Muscle layer of duodenum (tissue), 2 donors: ENCODE results near the gene SEZ6L.

ENCODE experiments used
- H3K27ac ChIP-seq: one replicate; pipeline ENCODE4 v1.7.0; 2013; ENCODE audit warnings: mild to moderate bottlenecking, low read length
- H3K27me3 ChIP-seq: one replicate; pipeline ENCODE4 v1.7.0; 2013; ENCODE audit warnings: low read depth, mild to moderate bottlenecking, control low read depth, low read length
- H3K36me3 ChIP-seq, 2 donors: one replicate each; pipeline ENCODE4 v1.7.0; 2013; ENCODE audit warnings: low read length in 2 of 2, control low read depth in 1 of 2, mild to moderate bottlenecking in 1 of 2; ENCODE audit not compliant: insufficient read depth in 2 of 2, control insufficient read depth in 1 of 2
- H3K4me1 ChIP-seq, 2 donors: one replicate each; pipeline ENCODE4 v1.7.0; 2013; ENCODE audit warnings: low read length in 2 of 2, mild to moderate bottlenecking in 2 of 2, control low read depth in 1 of 2, moderate library complexity in 1 of 2; ENCODE audit not compliant: insufficient read depth in 2 of 2, control insufficient read depth in 1 of 2
- H3K4me3 ChIP-seq, 2 donors: one replicate each; pipeline ENCODE4 v1.7.0; 2013; ENCODE audit warnings: low read length in 2 of 2, low read depth in 1 of 2, mild to moderate bottlenecking in 1 of 2
- H3K9me3 ChIP-seq, 2 donors: one replicate each; pipeline ENCODE4 v1.7.0; 2013; ENCODE audit warnings: low read length in 2 of 2, control low read depth in 1 of 2, mild to moderate bottlenecking in 1 of 2; ENCODE audit not compliant: control insufficient read depth in 1 of 2
- donor health status: healthy.

SEZ6L gene

DNA sequence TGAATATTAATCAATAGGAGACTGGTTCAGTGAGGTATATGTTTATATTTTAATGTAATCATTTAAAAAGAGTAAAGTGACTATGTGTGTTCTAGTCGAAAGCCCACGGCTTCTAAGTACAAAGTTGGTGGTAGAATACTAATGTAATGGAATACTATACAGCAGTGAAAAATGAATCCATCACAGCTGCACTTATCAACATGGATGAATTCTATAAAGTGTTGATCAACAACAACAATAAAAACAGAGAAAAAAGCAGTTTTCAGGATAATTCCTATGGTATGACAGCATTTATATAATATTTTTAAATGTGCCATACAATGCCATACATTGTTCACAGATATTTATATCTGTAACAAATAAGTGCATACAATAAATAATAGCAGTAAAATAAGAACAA, 114.1 kb downstream of the SEZ6L start:
- H3K4me3 ChIP-seq: no peak overlapping the region
- no peak overlapping the region for H3K27ac ChIP-seq
- no peaks in the 10 kb centered on the region for H3K36me3 ChIP-seq
- H3K27me3 ChIP-seq: no peaks in the 10 kb centered on the region
- no peaks in the 10 kb centered on the region for H3K9me3 ChIP-seq
- no peaks in the 10 kb centered on the region for H3K4me1 ChIP-seq

DNA sequence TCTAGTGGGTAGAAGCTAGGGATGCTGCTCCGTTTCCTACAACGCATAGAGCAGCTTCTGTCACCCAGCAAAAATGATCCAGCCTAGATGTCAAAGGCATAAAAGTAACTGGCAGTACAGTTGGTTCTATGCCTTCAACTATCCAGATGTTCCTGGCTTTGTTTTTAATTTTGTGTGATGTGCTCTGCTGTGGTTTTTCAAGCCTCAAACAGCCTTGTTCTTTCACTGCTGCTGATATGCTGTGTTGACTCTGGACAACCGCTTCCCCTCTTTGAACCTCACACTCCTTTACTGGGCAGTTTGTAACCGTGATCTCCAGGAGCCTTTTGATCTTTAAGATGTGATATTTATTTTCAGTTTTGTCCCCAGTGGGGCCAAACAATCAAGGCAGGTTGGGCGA, 116.4 kb downstream of the SEZ6L start:
- no peaks in the 10 kb centered on the region for H3K9me3 ChIP-seq
- H3K4me1 ChIP-seq: no peaks in the 10 kb centered on the region
- no peak overlapping the region for H3K4me3 ChIP-seq
- H3K27ac ChIP-seq: no peak overlapping the region
- no peaks in the 10 kb centered on the region for H3K36me3 ChIP-seq
- H3K27me3 ChIP-seq: no peaks in the 10 kb centered on the region

DNA sequence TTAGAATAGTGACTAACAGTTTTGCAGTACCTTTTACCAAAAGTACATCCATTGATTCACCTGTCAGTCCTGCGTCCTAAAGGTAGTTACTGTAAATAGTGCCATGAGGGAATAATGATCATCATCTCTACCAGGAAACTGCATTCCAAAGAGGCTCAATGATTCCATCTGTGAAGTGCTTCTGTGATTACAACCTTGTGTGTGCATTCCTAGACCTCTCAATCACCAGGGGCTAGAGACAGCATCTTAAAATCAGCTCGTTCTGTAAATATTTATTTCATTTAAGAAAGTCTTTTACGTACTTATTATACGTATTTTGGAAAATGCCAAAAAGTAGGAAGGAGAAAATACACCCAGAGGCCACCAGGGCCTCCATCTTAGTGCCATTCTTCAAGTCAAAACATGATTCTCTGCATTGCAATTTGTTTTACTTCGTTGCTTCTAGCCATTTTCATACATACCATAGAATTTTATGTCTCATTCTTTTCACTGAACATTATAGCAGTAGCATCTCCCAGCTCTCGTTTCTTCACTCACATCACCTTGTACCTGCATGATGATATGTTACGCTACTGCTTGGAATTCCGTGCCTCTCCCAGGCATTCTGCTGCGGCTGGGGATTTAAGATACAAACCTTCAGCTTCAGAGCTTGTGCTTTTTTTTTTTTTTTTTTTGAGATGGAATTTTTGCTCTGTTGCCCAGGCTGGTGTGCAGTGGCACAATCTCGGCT, 117.0 kb downstream of the SEZ6L start:
- no peaks in the 10 kb centered on the region for H3K36me3 ChIP-seq
- no peak overlapping the region for H3K4me3 ChIP-seq
- no peak overlapping the region for H3K27ac ChIP-seq
- no peaks in the 10 kb centered on the region for H3K9me3 ChIP-seq
- no peaks in the 10 kb centered on the region for H3K4me1 ChIP-seq
- no peaks in the 10 kb centered on the region for H3K27me3 ChIP-seq

DNA sequence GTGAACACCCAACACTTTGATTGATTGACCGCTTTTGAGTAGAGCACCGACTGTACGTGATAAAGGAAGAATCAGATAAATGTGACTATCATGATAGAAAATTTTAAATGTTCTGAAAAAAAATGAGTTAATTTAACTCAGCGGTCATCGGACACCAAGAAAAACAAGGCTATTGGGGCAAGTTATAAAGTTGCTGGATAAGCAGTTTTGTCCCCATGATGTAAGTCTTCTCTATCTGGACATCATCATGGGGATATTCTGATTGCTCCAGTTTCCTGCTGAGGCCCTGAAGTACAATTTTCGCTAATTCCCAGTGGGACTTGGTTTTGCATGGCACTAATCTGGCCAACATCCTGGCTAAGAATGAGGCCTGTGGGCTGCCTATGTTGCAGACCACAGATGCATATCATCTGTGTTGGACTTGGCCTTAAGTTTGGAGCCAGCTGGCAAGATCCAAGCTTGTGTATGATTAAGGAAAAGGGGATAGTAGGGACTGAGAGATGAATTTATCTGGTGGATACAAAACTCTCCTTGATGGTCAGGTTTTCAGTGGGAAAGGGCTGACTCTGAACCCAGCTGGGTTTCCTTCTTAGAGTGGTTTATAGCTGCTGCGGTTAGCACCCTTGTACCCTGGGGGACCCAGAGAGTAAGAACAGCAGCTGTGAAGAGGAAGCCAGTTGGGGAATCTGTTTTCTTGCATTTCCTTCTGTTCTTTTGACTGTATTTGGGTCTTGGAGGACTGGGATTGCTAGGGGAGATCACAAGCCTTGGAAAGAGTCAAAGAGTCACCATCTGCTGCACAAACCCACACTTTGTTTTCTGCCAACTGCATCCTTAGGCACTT, 118.3 kb downstream of the SEZ6L start:
- Histone ChIP-seq H3K4me3 (no peak overlapping the region), H3K4me1 (no peaks in the 10 kb centered on the region), H3K27me3 (no peaks in the 10 kb centered on the region), H3K27ac (no peak overlapping the region), H3K9me3 (no peaks in the 10 kb centered on the region), H3K36me3 (no peaks in the 10 kb centered on the region)

DNA sequence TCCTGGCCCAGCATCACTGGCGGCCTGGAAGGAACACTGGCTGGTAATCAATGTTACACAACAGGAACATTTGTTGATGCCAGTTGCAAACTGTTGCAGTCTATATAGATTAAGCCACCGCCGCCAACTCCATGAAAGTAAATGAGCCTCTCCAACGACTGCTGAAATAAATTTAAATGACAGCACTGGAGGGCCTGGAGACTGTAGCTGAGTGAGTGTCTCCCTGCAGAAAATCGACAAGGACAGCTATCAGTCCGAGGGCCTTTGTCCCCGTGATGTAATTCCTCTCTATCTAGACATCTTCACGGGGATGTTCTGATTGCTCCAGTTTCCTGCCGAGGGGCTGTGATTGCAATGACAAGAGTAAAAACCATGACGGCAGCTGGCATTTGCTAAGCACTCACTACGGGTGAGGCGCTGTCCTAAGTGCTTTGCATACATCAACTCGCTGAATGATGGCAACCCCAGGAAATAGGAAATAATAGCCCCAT, 120.4 kb downstream of the SEZ6L start:
- Histone ChIP-seq H3K27me3 (no peaks in the 10 kb centered on the region), H3K4me1 (no peaks in the 10 kb centered on the region), H3K4me3 (no peak overlapping the region), H3K9me3 (no peaks in the 10 kb centered on the region), H3K27ac (no peak overlapping the region), H3K36me3 (no peaks in the 10 kb centered on the region)

DNA sequence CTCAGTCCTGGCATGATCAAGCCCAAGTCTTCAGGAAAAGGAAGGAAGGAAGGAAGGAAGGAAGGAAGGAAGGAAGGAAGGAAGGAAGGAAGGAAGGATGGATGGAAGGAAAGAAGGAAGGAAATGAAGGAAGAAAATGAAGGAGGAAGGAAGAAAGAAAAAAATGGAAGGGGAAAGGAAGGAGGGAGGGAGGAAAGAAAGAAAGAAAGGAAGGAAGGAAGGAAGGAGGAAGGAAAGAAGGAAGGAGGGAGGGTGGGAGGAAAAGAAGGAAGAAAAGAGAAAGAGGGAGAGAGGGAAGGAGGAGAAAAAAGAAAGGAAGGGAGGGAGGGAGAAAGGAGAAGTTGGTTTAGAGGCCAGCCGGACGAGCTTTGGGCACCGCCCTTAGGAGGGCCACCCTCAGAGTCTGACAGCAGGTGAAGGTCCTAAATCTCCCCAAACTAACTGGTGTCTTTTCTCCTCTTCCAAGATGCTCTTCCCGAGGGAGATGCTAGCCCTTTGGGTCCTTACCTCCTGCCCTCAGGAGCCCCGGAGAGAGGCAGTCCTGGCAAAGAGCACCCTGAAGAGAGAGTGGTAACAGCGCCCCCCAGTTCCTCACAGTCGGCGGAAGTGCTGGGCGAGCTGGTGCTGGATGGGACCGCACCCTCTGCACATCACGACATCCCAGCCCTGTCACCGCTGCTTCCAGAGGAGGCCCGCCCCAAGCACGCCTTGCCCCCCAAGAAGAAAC, 122.8 kb downstream of the SEZ6L start:
- H3K27ac ChIP-seq: no peak overlapping the region
- H3K9me3 ChIP-seq: no peaks in the 10 kb centered on the region
- no peaks in the 10 kb centered on the region for H3K4me1 ChIP-seq
- H3K4me3 ChIP-seq: no peak overlapping the region
- no peaks in the 10 kb centered on the region for H3K36me3 ChIP-seq
- no peaks in the 10 kb centered on the region for H3K27me3 ChIP-seq

DNA sequence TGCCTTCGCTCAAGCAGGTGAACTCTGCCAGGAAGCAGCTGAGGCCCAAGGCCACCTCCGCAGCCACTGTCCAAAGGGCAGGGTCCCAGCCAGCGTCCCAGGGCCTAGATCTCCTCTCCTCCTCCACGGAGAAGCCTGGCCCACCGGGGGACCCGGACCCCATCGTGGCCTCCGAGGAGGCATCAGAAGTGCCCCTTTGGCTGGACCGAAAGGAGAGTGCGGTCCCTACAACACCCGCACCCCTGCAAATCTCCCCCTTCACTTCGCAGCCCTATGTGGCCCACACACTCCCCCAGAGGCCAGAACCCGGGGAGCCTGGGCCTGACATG, 123.4 kb downstream of the SEZ6L start:
- Histone ChIP-seq H3K9me3 (no peaks in the 10 kb centered on the region), H3K36me3 (no peaks in the 10 kb centered on the region), H3K4me3 (no peak overlapping the region), H3K27me3 (no peaks in the 10 kb centered on the region), H3K27ac (no peak overlapping the region), H3K4me1 (no peaks in the 10 kb centered on the region)

DNA sequence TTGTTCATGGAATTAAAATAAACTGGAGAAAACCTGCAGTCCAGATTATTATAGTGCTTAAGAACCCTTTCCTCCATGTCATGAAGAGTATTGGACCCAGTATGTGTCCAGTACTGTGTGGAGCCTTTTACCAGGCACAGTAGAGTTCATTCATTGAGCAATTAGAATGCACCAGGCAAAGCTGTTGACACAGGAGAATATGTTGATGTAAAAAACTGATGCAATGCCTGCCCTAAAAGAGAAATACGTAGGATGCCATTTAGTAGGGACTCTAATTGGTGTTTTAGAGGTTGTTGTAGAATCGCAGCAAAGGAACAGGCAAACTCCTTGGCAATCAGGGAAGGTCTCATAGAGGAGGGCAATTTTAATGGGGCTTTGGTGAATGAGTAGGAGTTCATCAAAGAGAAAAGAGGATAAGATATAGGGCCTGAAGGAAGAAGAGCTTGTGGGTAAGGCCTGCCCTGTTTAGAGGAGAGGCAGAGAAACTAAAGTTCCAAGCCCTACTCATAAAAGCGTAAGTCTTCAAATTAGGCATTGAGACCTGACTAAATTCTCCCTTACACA, 126.4 kb downstream of the SEZ6L start:
- Histone ChIP-seq H3K4me3 (no peak overlapping the region), H3K36me3 (no peaks in the 10 kb centered on the region), H3K27me3 (no peaks in the 10 kb centered on the region), H3K27ac (no peak overlapping the region), H3K4me1 (no peaks in the 10 kb centered on the region), H3K9me3 (no peaks in the 10 kb centered on the region)

DNA sequence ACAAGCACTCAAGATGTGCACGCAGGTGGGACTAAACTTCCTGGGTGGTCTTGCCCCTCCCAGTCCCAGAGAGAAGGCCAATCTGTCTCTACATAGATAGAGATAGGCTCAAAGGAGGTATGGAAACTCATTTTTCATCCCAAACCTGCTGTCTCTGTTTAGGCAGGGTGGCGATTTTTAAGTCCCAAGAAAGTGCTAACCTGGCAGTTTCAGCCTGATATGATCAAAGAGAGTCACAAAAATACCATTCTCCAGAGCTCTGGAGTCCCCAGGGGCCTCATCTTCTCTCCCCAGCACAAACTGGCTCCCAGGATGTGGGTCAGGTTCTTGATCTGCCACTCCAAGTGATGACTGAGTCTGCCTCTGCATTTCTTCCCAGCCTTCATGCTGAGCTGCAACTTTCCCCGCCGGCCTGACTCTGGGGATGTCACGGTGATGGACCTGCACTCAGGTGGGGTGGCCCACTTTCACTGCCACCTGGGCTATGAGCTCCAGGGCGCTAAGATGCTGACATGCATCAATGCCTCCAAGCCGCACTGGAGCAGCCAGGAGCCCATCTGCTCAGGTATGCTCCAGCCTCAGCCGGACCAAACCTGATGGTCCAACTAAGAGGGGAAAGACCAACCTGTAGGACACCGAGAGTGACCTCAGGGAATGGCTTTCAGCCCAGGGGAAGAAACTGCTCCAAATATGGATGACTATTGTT, 129.5 kb downstream of the SEZ6L start:
- no peak overlapping the region for H3K27ac ChIP-seq
- H3K27me3 ChIP-seq: no peaks in the 10 kb centered on the region
- H3K9me3 ChIP-seq: no peaks in the 10 kb centered on the region
- no peaks in the 10 kb centered on the region for H3K4me1 ChIP-seq
- H3K4me3 ChIP-seq: no peak overlapping the region
- no peaks in the 10 kb centered on the region for H3K36me3 ChIP-seq

DNA sequence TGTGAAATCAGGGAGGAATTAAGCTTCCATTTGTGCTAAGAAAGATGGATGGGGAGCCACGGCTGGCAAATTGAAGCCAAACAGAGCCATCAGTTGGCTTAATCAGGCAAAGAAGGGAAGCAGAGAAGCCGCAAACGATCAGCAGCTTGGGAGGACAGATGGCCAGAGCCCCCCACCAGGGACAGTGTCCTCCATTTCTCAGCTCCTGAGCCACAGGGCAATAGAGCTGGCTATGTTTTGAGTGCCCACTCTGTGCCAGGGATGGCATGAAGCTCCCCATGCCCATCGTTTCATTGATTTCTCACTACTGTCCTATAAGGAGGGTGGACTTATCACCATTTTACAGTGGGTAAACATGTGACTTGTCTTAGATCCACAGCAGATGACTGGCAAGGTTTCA, 133.5 kb downstream of the SEZ6L start:
- H3K36me3 ChIP-seq: no peaks in the 10 kb centered on the region
- H3K4me3 ChIP-seq: no peak overlapping the region
- H3K4me1 ChIP-seq: no peaks in the 10 kb centered on the region
- no peak overlapping the region for H3K27ac ChIP-seq
- H3K27me3 ChIP-seq: no peaks in the 10 kb centered on the region
- no peaks in the 10 kb centered on the region for H3K9me3 ChIP-seq

DNA sequence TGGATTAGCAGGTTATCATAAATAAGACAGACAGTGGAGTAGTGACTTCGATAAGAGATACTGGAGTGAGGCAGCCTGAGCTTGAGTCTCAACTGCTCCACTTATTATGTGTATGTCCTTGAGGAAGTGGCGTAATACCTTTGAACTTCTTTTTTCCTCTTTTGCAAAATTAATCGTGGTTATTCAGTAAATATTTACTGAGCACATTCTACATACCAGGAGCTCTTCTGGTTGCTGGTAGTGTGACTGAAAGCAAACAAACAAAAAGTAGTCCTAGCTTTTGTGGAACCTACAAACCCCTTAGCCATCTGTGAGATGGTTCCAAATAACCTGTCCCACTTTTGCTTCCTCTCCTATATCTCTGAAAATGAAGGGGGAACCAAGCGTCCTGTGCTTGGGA, 134.2 kb downstream of the SEZ6L start:
- Histone ChIP-seq H3K9me3 (no peaks in the 10 kb centered on the region), H3K4me1 (no peaks in the 10 kb centered on the region), H3K27ac (no peak overlapping the region), H3K4me3 (no peak overlapping the region), H3K36me3 (no peaks in the 10 kb centered on the region), H3K27me3 (no peaks in the 10 kb centered on the region)
